ENCODE results near the gene TFDP2. TPM values are rescaled to one million over a fixed set of nuclear protein-coding genes. Genes with fewer than 3 reads are reported as not detected.

The TFDP2 gene
- total RNA-seq, 1 experiment from 2014 or later = 48.2 TPM

DNA sequence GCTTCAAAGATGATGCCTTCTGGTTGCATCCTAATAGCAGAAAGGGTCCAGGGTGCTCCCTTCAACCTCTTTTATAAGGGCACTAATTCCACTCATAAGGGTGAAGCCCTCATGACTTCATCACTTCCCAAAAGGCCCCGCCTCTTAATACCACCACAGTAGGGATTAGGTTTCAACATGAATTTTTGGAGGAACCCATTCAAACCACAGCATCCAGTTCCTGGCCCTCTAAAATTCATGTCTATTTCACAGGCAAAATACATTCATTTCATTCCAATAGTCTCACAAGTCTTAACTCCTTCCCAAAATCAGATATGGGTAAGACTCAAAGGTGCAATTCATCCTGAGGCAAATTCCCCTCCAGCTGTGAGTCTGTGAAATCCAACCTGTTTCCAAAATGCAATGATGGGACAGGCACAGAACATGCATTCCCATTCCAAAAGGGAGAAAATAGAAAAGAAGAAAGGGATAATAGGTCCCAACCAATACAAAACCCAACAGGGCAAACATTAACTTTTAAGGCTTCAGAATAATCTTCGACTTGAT lies 148.9 kb downstream of the TFDP2 start:
- ChIA-PET POLR2A (ENCODE audit: unreplicated experiment) (no interaction called here), CTCF (no interaction called here)
- Histone ChIP-seq H3K4me3 (no peak overlapping the region), H3K79me2 (ENCODE audit: low read depth) (no peaks in the 10 kb centered on the region), H2AFZ (no peak overlapping the region), H3K4me2 (no peak overlapping the region), H3K4me1 (replicated peaks; ENCODE audit: insufficient read depth) (no peaks in the 10 kb centered on the region), H3K9me3 (ENCODE audit: insufficient read depth, low read depth) (no peaks in the 10 kb centered on the region), H4K20me1 (ENCODE audit: insufficient read depth) (no peaks in the 10 kb centered on the region), H3K27me3 (ENCODE audit: insufficient read depth, low read depth) (no peaks in the 10 kb centered on the region), H3F3A (ENCODE audit: insufficient read depth, low read depth) (peaks cover 12% of the 10 kb centered on the region; the same call in 1 of the 2 replicates), H3K9me2 (ENCODE audit: insufficient read depth) (no peaks in the 10 kb centered on the region), H3K27ac (no peak overlapping the region), H3K36me3 (ENCODE audit: low read depth) (no peaks in the 10 kb centered on the region)
- DNase-seq = no peak
- intact Hi-C loops (cut with micrococcal nuclease; ENCODE audit: unreplicated experiment) = no loop called here
- no TSS peak for BruUV-seq (replicated peaks)
- TF ChIP-seq, protein P1, sequence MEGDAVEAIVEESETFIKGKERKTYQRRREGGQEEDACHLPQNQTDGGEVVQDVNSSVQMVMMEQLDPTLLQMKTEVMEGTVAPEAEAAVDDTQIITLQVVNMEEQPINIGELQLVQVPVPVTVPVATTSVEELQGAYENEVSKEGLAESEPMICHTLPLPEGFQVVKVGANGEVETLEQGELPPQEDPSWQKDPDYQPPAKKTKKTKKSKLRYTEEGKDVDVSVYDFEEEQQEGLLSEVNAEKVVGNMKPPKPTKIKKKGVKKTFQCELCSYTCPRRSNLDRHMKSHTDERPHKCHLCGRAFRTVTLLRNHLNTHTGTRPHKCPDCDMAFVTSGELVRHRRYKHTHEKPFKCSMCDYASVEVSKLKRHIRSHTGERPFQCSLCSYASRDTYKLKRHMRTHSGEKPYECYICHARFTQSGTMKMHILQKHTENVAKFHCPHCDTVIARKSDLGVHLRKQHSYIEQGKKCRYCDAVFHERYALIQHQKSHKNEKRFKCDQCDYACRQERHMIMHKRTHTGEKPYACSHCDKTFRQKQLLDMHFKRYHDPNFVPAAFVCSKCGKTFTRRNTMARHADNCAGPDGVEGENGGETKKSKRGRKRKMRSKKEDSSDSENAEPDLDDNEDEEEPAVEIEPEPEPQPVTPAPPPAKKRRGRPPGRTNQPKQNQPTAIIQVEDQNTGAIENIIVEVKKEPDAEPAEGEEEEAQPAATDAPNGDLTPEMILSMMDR (conservative IDR thresholded peaks at IDR 0.05) = no peak
- TF ChIP-seq EZH2 (IDR thresholded peaks at IDR 0.05; ENCODE audit: low read depth) = no peak

DNA sequence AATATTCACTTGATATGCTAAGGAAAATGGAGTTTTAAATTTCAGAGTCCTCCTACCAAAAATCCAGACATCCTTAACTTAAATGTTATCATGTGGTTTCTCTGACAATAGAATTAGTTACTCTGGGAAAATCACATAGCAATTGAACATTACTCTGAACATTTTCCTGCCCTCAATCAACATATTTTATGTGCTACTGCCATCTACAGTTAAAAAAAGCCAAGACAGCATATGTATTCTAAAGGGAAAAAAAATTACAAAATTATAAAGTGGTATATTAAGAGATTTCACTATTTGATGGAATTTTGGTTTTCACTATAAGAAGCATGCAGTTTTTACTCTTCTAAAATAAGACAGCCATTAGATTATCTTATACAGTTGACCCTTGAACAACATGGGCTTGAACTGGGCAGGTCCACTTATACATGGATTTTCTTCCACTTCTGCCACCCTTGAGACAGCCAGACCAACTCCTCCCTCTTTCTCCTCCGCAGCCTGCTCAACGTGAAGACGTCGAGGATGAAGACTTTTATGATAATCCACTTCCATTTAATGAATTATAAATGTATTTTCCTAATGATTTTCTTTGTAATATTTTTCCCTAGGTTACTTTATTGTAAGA lies 150.6 kb downstream of the TFDP2 start:
- H3K27me3 ChIP-seq (ENCODE audit: insufficient read depth, low read depth) = no peaks in the 10 kb centered on the region
- no peak overlapping the region for H3K4me3 ChIP-seq
- no TSS peak for BruUV-seq (replicated peaks)
- no peak overlapping the region for H3K27ac ChIP-seq
- intact Hi-C loops (cut with micrococcal nuclease; ENCODE audit: unreplicated experiment) = no loop called here
- no peaks in the 10 kb centered on the region for H3K79me2 ChIP-seq (ENCODE audit: low read depth)
- H3K9me3 ChIP-seq (ENCODE audit: insufficient read depth, low read depth) = no peaks in the 10 kb centered on the region
- ChIA-PET POLR2A (ENCODE audit: unreplicated experiment) (no interaction called here), CTCF (no interaction called here)
- peaks cover 12% of the 10 kb centered on the region; the same call in 1 of the 2 replicates for H3F3A ChIP-seq (ENCODE audit: insufficient read depth, low read depth)
- H3K36me3 ChIP-seq (ENCODE audit: low read depth) = no peaks in the 10 kb centered on the region
- no peak for DNase-seq
- no peaks in the 10 kb centered on the region for H4K20me1 ChIP-seq (ENCODE audit: insufficient read depth)
- no peaks in the 10 kb centered on the region for H3K9me2 ChIP-seq (ENCODE audit: insufficient read depth)
- TF ChIP-seq, protein P1 (conservative IDR thresholded peaks at IDR 0.05) = peak; percentile 62
- TF ChIP-seq EZH2 (IDR thresholded peaks at IDR 0.05; ENCODE audit: low read depth) = no peak
- no peaks in the 10 kb centered on the region for H3K4me1 ChIP-seq (replicated peaks; ENCODE audit: insufficient read depth)
- no peak overlapping the region for H3K4me2 ChIP-seq
- no peak overlapping the region for H2AFZ ChIP-seq

DNA sequence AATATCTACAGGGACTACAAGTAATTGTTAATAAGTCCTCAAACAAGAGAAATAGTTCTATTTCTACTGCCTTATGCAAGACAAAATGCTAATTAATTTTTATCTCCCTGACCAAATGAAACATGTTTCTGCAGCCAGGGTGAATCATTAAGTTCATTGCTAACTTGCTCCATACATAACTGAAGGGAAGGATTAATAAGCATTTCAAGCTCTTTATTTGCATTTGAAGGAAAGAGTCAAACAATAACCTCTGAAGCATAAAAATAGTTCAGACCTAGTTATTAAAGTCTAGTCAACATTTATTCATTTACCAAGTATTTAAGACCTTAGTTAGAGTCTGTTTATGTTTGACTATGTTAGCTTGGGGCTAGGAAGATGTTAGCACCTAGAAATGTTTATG lies 152.9 kb downstream of the TFDP2 start:
- no peak for TF ChIP-seq EZH2 (IDR thresholded peaks at IDR 0.05; ENCODE audit: low read depth)
- TF ChIP-seq, protein P1 (conservative IDR thresholded peaks at IDR 0.05) = no peak
- no peak for DNase-seq
- CTCF ChIA-PET = no interaction called here
- H3K4me3 ChIP-seq = no peak overlapping the region
- no peaks in the 10 kb centered on the region for H3K36me3 ChIP-seq (ENCODE audit: low read depth)
- no peaks in the 10 kb centered on the region for H3K9me3 ChIP-seq (ENCODE audit: insufficient read depth, low read depth)
- H3K27ac ChIP-seq = no peak overlapping the region
- no TSS peak for BruUV-seq (replicated peaks)
- H3K9me2 ChIP-seq (ENCODE audit: insufficient read depth) = no peaks in the 10 kb centered on the region
- POLR2A ChIA-PET (ENCODE audit: unreplicated experiment) = no interaction called here
- intact Hi-C loops (cut with micrococcal nuclease; ENCODE audit: unreplicated experiment) = no loop called here
- no peaks in the 10 kb centered on the region for H3K4me1 ChIP-seq (replicated peaks; ENCODE audit: insufficient read depth)
- H4K20me1 ChIP-seq (ENCODE audit: insufficient read depth) = no peaks in the 10 kb centered on the region
- no peaks in the 10 kb centered on the region for H3K79me2 ChIP-seq (ENCODE audit: low read depth)
- no peak overlapping the region for H2AFZ ChIP-seq
- H3K27me3 ChIP-seq (ENCODE audit: insufficient read depth, low read depth) = no peaks in the 10 kb centered on the region
- H3K4me2 ChIP-seq = no peak overlapping the region
- peaks cover 12% of the 10 kb centered on the region; the same call in 1 of the 2 replicates for H3F3A ChIP-seq (ENCODE audit: insufficient read depth, low read depth)
